T follicular helper cell (primary cell): ENCODE measurements around the gene CPSF6.
"Not testable (repeated sequence)": the region's sequence is repeated elsewhere in the genome, so short reads cannot be mapped to it uniquely, and the experiment has no call there.

Experiments used
- DNase-seq: peaks from one replicate; pipeline ENCODE4 v3.0.0-alpha.2; 2020; ENCODE audit warnings: low read depth

CPSF6 gene

DNA sequence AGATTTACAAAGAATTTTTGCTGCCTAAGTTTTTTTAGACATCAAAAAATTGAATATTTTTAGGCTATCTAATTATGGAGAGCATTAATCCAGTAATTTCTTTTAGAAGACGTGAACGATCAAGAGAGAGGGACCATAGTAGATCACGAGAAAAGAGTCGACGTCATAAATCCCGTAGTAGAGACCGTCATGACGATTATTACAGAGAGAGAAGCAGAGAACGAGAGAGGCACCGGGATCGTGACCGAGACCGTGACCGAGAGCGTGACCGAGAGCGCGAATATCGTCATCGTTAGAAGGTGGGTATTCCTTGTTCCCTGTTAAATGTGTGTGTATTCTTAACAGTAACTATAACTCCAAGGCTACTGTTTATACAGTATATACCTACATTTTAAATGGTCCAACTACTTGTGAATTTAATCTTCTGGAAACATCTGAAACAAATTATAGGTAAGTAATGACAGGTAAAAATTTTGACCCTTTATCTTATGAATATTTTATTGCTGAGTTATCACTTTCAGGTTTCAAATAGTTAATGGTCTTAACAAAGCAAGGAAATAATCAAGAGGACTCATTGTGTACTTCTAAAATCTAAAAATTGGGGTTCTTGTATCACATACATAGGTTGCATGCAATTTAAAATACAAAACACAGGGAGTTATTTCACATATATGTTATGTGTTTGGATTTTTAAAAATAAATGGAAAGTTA is 23.1 kb downstream of the CPSF6 start:
- DNase-seq, result no peak

DNA sequence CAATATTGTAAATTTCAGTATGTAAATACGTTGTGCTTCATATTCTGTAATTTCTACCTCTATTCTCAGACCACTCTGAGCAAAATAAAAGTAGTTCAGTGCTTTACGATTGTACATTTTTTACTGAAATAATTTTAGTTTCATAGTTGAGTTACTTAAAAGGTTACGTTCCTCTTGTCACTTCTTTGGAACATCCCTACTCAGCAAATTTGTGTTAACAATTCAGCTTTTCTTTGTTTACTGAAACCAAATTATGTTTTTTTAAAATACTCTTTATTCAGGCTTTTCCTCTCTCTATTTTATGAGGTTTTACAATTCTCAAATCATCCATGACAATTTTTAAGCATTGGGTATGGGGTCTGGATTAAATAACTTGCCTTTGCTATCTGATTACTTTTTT is 25.8 kb downstream of the CPSF6 start:
- no peak for DNase-seq

DNA sequence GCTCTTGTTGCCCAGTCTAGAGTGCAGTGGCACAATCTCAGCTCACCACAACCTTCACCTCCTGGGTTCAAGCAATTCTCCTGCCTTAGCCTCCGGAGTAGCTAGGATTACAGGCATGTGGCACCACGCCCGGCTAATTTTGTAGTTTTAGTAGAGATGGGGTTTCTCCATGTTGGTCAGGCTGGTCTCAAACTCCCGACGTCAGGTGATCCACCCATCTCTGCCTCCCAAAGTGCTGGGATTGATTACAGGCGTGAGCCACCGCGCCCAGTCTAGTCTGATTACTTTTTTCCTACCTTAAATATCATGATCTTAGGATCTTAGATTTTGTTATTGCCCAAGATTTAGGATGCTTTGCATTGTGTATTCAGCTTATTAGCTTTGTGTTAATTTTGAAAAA is 26.3 kb downstream of the CPSF6 start:
- DNase-seq, result not testable (repeated sequence)

DNA sequence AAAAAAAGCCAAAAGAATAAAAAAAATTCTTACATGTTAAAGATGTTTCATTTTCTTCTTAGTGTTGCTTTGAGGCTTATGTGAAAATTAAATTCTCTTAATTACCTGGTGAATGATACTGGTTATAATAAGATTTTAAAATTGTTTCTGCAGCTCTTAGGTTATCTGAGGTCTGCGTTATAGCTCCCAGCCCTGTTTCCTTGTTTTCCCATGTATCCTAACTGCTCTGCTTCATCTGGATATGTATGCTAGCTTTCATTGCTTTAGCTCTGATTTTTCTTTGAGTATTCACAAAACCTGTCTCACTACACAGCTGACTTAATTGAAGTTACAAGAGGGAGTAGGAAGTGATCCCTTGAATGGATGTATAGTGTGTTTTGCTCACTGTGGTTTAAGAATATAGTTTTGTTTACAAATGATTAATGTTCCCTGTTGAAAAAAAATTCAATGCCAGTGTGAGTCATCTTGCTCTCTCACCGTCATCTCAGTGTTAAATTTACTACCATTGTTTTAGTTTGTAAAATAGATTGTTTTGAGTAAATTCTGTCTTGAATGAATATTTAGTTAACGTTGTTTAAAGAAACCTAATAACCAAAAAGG is 26.8 kb downstream of the CPSF6 start:
- DNase-seq, result no peak

DNA sequence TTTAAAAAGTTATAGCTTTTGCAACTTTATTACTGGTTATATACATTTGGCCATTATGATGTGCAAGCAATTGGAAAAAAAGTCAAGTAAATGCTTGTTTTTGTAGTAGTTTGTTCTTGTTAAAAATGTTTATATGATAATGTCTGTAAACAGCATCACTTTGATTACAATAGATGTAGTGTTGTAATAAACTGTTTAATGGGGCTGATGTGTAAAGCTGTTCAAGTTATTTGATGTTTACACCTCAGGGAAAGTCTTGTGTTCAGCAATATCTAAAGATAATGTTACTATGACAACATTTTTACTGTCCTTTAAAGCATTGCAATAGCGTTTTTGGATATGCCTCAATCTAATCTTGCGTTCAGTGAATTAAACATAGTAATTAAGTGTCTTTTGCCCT is 30.4 kb downstream of the CPSF6 start:
- DNase-seq, result no peak

DNA sequence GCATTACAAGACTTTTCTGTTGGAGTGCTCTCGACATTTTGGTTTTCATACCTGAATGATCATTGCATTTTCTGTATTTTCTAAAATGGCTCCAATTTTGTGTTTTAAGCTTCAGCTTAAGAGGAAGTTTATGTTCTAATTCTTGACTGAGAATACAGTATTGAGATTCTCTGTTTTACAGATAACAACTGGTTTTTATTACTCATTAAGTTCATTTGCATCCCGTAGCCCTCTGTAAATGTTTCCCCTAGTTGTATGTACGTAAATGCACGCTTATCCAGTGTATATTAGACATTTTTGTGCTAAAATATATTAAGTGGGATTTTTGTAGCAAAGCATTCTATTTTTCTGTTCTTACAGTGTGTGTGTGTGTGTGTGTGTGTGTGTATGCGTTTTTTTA is 33.1 kb downstream of the CPSF6 start:
- DNase-seq, result no peak

DNA sequence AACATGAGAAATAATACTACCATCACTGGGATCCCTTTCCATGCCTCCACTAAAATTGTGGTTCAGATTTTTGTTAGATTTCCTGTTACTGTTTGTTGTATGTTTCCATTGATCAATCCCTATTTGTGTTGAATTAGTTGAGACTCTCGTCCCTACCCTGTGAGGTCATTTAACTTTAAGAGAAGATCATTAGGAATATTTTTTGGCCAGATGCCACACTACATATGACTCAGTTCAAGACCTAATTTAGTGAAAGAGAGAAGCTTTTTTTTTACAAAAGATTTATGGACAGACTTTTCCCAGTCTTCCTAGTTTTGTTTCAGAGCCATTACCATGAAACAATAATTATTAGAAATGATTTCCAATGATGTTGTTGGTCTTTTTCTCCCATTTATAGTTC is 35.5 kb downstream of the CPSF6 start:
- no peak for DNase-seq

DNA sequence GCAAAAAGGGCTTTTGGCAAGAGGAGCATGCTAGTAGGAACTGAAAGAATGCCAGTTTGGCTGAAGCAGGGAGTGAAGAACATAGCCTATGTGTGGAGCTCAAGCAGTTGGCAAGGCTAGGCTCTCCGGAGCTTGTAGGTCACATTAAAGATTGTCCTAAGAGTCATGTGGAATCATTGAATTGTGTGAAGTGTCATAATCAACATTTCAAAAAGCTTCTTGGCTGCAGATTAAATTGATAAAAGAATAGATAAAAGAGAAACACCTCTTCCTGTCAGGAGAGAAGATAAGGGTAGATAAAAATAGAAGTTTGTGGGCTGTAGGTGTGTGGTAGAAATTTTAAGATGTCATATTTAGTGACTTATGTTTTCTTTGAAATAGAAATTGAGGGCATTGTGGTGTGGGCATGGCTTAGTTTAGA is 36.1 kb downstream of the CPSF6 start:
- no peak for DNase-seq

DNA sequence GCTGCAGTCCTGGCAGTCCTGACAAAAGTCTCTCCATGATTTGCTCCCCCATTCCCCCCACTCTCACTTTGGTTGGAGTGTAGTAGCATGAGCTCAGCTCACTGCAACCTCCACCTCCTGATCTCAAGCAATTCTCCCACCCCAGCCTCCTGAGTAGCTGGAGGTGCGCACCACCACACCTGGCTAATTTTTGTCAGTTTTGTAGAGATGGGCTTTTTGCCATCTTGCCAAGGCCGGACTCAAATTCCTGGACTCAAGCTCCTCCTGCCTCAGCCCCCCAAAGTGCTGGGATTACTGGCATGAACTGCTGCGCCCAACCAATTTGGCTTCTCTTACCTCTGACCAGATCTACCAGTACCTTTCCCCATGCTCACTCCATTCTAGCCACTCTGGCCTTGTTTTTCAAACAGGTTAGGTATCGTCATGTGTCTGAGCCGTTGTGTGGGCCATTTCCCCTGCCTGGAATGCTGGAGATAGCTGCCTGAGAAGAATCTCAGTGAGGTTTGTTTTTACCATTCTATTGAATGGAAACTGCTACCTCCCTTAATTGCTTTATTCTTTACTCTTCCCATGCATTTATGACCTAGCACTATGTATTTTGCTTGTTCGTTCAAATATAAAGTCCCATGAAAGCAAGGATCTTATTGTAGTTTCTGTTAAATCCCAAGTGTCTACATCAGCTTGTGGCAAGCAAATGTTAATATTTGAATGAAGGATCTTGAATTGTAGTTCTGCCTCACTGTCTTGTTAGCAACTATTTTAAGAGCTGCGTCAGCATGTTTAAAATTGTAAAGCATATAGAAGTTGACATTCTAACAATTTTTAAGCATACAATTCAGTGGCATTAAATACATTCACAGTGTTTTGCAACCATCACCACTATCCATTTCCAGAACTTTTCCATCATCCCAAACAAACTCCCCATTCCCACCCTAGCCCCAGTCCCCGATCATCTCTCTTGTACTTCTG is 39.7 kb downstream of the CPSF6 start:
- DNase-seq, result no peak

DNA sequence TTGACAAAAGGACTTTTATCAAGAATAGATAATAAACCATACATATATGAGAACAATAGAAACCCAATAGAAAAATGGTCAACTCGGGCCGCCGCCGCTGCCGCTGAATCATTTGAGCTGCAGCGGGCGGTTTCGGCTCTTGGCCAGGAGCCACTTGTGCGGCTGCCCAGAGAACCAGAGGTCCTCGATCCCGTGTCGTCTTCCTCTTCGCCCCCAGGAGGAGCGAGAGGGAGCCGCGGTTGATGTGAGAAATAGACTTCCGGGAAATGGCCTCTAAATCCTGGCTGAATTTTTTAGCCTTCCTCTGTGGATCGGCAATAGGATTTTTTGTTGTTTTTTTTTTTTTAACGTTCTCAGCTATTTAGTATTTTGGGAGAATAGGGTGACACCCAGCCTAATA is 44.8 kb downstream of the CPSF6 start:
- DNase-seq, result no peak

DNA sequence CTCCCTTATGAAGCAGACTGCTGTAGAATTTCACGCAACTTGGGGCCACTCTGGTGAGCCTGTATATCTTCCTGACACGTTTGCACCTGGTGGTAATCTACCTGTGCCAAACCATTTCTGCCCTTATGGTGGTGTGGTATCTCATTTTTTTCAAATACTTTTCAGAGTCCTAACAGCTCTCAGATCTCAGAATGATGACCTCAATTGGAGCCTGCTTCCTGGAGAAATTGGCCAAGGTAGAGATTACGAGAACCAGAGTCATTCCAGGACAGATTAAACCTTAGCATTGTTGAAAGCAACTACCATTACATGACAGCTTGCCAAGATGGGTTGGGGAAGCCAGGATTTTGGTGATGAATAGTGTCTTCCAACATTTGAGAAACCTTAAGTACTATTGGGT is 48.2 kb downstream of the CPSF6 start:
- DNase-seq, result no peak

DNA sequence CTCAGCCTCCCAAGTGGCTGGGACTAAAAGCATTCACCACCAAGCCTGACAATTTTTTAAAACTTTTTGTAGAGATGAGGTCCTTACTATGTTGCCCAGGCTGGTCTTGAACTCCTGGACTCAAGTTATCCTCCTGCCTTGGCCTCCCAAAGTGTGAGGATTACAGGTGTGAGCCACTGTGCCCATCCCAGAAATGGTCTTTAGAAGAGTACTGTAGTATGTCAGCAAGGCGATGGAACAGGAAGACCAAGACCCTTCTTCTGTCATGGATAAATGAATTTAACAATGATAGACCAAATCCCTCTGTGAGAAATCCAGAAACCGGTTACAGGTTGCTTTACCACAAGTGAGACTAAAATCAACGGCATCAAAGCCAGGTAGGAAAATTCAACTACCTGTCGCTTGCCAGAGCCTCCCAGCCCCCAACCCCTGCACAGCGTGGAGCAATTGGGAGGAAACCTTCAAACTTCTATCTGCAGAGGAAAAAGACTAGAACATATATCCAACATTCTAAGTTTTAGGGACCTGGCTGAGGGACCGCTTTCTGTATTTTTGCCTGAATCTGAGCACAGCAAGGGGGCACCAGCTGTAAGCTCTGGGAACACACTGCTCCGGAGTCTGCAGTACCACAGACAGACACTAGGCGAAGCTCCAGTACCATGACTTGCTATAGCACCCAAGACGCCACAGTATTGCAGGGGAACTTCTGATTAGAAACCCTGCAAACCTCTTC is 51.3 kb downstream of the CPSF6 start:
- DNase-seq, result peak; percentile 66

DNA sequence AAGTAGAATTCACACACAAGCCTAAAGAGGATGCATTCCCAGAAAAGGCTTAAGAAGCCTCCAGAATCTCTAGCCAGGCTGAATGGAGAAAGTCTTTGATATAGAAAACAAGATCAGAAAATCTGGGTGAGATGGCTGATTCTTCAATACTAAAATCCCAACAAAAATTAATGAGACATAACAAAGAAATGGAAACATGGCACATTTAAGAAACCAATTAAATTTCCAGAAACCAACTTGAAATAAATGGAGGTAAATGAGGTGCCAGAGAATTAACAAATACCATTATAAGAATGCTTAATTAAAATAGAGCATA is 51.9 kb downstream of the CPSF6 start:
- no peak for DNase-seq

DNA sequence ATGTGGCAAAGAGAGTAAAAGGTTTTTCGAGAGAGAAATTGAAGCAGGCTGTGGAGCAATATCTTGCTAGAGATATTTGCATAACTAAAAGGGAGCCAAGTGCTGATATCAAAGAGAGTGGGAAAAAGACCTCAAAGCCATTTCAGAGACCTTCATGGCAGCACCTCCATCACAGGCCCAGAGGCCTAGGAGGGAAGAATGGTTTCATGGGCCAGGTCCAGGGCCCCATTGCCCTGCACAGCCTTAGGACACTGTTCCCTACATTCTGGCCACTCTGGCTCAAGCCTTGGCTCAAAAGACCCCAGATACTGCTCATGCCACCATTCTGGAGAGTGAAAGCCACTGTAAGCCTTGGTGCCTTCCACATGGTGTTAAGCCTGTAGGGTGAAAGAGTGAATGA is 58.8 kb downstream of the CPSF6 start:
- no peak for DNase-seq

DNA sequence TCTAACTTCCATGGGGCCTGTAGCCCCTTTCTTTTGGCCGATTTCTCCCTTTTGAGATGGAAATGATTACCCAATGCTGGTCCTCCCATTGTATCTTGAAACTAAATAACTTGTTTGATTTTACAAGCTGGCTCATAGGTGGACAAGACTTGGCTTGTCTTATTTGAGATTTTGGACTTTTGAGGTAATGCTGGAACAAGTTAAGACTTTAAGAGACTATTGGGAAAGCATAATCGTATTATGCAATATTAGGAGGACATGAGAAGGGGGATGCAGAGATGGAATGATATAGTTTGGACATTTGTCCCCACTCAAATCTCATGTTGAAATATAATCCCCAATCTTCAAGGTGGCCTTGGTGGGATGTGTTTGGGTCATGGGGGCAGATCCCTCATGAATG is 59.6 kb downstream of the CPSF6 start:
- no peak for DNase-seq

DNA sequence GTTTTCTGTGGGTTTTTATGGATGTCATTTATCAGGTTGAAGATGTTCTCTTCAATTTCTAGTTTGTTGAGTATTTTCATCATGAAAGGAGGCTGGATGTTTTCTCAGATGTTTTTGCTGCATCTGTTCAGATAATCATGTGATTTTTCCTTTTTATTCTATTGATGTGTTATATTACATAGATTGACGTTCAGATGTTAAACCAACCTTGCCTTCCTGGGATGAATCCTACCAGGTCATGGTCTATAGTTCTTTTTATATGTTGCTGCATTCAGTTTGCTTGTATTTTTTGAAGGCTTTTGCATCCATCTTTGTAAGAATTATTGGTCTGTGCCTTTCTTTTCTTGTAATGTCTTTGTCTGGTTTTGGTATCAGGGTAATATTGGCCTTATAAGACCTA is 64.9 kb downstream of the CPSF6 start:
- DNase-seq, result no peak

DNA sequence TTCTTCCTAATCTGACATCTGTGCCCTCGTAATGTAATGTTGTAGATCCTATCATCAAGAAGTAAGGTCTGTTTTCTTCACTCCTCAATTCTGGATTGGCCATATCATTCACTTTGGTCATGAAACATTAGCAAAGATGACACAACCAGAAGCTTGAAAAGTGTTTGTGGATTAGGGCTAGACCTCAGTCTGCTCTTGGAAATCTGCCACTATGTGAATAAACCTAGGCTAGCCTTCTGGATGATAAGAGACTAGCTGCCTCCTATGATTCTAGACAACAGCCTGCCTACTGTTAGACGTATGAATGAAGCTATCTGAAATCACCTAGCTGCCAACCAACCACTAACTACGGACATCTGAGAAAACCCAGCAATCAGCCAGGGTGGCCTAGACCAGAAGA is 70.1 kb downstream of the CPSF6 start:
- DNase-seq, result no peak

DNA sequence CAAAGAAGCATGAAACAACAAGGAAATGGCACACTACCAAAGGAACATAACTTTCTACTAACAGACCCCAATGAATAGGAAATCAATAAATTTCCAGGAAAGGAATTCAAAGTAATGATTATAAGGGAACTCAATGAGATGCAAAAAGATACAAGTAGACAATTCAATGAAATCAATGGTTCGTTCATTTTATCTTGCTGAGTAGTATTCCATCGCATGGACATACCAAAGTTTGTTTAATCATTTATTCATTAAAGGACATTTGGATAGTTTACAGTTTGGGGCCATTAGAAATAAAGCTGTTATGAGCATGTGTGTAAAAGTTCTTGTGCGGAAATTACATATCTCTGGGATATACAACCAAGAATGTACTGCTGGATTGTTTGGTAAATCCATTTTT is 73.8 kb downstream of the CPSF6 start:
- DNase-seq, result no peak

DNA sequence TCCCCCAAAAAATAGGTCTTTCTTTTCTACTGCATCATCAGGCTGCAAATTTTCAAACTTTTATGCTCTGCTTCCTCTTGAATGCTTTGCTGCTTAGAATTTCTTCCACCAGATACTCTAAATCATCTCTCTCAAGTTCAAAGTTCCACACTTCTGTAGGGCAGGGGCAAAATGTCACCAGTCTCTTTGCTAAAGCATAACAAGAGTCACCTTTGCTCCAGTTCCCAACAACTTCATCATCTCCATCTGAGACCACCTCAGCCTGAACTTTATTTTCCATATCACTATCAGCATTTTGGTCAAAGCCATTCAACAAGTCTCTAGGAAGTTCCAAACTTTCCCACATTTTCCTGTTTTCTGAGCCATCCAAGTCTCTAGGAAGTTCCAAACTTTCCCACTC is 77.4 kb downstream of the CPSF6 start:
- DNase-seq, result not testable (repeated sequence)

DNA sequence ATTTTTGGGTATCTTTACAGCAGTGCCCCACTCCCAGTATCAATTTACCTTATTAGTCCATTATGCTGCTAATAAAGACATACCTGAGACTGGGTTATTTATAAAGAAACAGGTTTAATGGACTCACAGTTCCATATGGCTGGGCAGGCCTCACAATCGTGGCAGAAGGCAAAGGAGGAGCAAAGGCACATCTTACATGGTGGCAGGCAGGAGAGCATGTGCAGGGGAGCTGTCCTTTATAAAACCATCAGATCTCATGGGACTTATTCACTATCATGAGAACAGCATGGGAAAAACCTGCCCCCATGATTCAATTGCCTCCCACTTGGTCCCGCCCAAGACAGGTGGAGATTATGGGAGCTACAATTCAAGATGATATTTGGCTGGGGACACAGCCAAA is 77.9 kb downstream of the CPSF6 start:
- DNase-seq, result not testable (repeated sequence)

DNA sequence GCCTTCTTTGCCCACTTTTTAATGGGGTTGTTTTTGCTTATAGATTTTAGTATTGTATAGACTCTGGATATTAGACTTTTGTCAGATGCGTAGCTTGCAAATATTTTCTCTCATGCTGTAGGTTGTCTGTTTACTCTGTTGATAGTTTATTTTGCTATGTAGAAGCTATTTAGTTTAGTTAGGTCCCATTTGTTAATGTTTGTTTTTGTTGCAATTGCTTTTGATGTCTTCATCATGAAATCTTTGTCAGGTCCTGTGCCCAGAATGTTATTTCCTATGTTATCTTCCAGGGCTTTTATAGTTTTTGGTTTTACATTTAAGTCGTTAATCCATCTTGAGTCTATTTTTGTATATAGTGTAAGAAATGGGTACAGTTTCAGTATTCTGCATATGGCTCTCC is 78.9 kb downstream of the CPSF6 start:
- no peak for DNase-seq

DNA sequence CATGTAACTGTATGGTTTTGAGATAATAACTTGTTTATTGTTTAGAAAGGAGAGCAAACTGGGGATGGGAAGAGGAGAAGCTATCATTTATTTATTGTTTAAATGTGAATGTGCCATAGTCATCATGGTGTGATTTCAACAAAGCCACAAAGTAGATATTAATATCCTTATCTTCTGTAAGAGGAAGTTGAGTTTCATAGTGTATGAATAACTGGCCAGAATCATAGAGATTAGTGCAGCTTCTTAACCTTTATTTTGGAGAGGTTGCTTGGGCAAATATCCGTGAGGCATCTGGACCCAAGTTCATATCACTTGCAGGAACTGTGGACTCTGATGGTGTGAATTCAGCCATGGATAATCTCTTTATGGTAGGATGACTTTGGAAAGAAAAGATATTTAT is 82.0 kb downstream of the CPSF6 start:
- no peak for DNase-seq
